RWPE2 (cell line): ENCODE measurements around the gene MYO18B.

ENCODE experiments used
- ATAC-seq: fragments of 200-7000 bp; cut with Tn5 transposase; 3 replicates; pipeline ENCODE4 v1.9.1; 2021; ENCODE audit warnings: low read depth
- DNase-seq: peaks from one replicate; pipeline ENCODE4 v3.0.0-alpha.2; 2020; ENCODE audit warnings: low spot score
- H3K27ac ChIP-seq: fragments of 450-650 bp; 2 replicates; pipeline ENCODE4 v1.5.1; 2017; ENCODE audit warnings: mild to moderate bottlenecking; ENCODE audit not compliant: poor library complexity, severe bottlenecking
- H3K27me3 ChIP-seq: fragments of 250-450 bp; sonication (Bioruptor Pico); 2 replicates; pipeline ENCODE4 v1.5.1; 2021; ENCODE audit warnings: mild to moderate bottlenecking, moderate library complexity; ENCODE audit not compliant: insufficient read depth, poor library complexity, severe bottlenecking
- H3K36me3 ChIP-seq: fragments of 250-450 bp; sonication (Bioruptor Pico); 2 replicates; pipeline ENCODE4 v1.5.1; 2020; ENCODE audit warnings: low read depth, mild to moderate bottlenecking, moderate library complexity
- H3K4me1 ChIP-seq: fragments of 250-450 bp; sonication (Bioruptor Pico); 2 replicates; pipeline ENCODE4 v1.5.1; 2021; ENCODE audit warnings: mild to moderate bottlenecking, moderate library complexity; ENCODE audit not compliant: insufficient read depth, poor library complexity, severe bottlenecking
- H3K4me3 ChIP-seq: fragments of 250-450 bp; sonication (Bioruptor Pico); 2 replicates; pipeline ENCODE4 v1.5.1; 2021; ENCODE audit warnings: mild to moderate bottlenecking, moderate library complexity; ENCODE audit not compliant: severe bottlenecking
- H3K9me3 ChIP-seq: fragments of 250-450 bp; sonication (Bioruptor Pico); 2 replicates; pipeline ENCODE4 v1.5.1; 2021; ENCODE audit warnings: mild to moderate bottlenecking, moderate library complexity; ENCODE audit not compliant: severe bottlenecking
- TF ChIP-seq, protein P1 (sequence below): fragments of 450-650 bp; IDR thresholded peaks from one replicate; pipeline ENCODE4 v1.5.1; 2017; ENCODE audit warnings: mild to moderate bottlenecking, moderate library complexity; ENCODE audit not compliant: poor library complexity, severe bottlenecking

Gene MYO18B

DNA sequence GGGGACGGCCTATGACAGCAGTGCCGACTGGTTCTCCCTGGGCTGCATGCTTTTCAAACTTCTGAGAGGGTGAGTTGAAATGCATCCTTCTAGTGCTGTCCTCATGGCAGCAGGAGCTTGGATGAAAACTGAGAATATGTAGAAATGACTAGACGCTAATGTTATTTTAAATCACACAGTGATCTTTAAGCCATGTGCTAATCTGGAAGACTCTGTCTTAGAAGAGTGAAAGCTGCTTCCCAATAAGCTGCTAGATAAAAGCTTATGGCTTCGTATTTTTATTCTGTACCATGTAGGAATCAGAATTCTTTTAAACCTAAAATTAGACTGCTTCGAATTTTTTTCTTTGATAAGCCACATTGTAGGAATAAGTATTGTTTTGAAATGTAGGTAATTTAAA, 46.8 kb upstream of the MYO18B start:
- DNase-seq, result no peak
- H3K4me3 ChIP-seq, result no peak overlapping the region
- no peak overlapping the region for H3K27ac ChIP-seq
- H3K4me1 ChIP-seq, result no peaks in the 10 kb centered on the region
- TF ChIP-seq, protein P1, sequence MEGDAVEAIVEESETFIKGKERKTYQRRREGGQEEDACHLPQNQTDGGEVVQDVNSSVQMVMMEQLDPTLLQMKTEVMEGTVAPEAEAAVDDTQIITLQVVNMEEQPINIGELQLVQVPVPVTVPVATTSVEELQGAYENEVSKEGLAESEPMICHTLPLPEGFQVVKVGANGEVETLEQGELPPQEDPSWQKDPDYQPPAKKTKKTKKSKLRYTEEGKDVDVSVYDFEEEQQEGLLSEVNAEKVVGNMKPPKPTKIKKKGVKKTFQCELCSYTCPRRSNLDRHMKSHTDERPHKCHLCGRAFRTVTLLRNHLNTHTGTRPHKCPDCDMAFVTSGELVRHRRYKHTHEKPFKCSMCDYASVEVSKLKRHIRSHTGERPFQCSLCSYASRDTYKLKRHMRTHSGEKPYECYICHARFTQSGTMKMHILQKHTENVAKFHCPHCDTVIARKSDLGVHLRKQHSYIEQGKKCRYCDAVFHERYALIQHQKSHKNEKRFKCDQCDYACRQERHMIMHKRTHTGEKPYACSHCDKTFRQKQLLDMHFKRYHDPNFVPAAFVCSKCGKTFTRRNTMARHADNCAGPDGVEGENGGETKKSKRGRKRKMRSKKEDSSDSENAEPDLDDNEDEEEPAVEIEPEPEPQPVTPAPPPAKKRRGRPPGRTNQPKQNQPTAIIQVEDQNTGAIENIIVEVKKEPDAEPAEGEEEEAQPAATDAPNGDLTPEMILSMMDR, result no peak
- no peaks in the 10 kb centered on the region for H3K9me3 ChIP-seq
- H3K27me3 ChIP-seq, result no peaks in the 10 kb centered on the region
- no peaks in the 10 kb centered on the region for H3K36me3 ChIP-seq
- no peak for ATAC-seq

DNA sequence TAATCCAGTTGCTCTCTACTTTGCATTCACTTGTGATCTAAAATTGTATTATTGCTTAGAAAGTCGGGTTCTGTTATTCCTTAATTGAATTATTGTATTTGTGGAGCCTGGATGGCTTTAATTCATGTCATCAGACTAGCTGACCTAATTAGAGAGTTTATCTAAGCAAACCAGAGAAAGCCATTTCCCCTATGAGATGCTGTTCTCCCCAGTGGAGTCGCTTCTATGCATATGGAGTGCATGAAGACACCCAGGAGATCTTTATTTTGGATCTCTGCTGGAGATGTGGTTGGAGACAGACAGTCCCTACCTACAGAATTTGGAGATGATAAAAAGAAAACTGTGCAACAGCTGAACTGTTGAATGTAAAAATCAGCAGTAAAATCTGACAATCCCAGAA, 45.2 kb upstream of the MYO18B start:
- Histone ChIP-seq H3K27ac (no peak overlapping the region), H3K27me3 (no peaks in the 10 kb centered on the region), H3K4me1 (no peaks in the 10 kb centered on the region), H3K4me3 (no peak overlapping the region), H3K36me3 (no peaks in the 10 kb centered on the region), H3K9me3 (no peaks in the 10 kb centered on the region)
- ATAC-seq, result no peak
- no peak for DNase-seq
- TF ChIP-seq, protein P1, result no peak

DNA sequence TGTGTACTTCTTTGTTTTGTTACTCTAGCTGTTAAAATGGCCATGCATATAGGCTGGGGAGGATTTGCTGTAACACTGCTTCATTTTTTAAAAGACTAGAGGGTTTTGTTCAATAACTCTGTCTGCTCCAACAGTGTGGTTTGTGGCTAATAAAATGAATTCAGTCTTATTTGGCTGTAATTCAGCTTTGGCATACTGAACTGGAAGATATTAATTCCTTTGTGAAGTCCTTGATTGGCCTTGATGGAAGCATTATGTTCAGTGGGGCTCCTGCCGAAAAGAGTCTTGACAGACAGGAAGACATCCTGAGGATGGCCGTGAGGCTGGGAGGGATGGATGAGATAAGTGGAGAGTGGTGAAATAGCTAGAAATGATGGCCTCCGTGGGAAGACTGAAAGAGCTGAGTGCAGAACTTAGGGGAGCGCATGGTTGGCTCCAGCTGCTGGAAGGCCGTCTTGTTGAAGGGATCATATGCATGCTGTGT, 44.8 kb upstream of the MYO18B start:
- no peak for ATAC-seq
- H3K4me1 ChIP-seq, result no peaks in the 10 kb centered on the region
- H3K27me3 ChIP-seq, result no peaks in the 10 kb centered on the region
- no peak overlapping the region for H3K27ac ChIP-seq
- H3K36me3 ChIP-seq, result no peaks in the 10 kb centered on the region
- no peaks in the 10 kb centered on the region for H3K9me3 ChIP-seq
- TF ChIP-seq, protein P1, result no peak
- H3K4me3 ChIP-seq, result no peak overlapping the region
- DNase-seq, result no peak

DNA sequence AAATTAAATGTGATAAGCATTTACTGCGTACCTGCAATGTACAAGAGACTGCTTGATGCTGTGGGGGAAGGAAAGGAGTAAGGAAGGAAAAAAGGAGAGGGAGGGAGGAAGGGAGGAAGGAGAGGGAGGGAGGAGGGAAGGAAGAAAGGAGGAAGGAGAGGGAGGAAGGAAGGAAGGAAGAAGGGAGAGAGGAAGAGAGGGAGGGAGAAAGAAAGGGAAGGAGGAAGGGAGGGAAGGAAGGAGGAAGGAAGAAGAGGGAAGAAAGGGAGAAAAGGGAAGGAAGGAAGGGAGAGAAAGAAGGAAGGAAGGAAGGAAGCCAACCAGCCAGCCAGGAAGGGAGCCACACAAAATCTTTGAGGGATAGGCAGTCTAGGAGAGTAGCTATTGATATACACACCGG, 44.0 kb upstream of the MYO18B start:
- no peak overlapping the region for H3K27ac ChIP-seq
- no peaks in the 10 kb centered on the region for H3K27me3 ChIP-seq
- no peaks in the 10 kb centered on the region for H3K4me1 ChIP-seq
- H3K9me3 ChIP-seq, result no peaks in the 10 kb centered on the region
- H3K36me3 ChIP-seq, result no peaks in the 10 kb centered on the region
- DNase-seq (no peak), ATAC-seq (no peak)
- no peak overlapping the region for H3K4me3 ChIP-seq
- TF ChIP-seq, protein P1, result no peak

DNA sequence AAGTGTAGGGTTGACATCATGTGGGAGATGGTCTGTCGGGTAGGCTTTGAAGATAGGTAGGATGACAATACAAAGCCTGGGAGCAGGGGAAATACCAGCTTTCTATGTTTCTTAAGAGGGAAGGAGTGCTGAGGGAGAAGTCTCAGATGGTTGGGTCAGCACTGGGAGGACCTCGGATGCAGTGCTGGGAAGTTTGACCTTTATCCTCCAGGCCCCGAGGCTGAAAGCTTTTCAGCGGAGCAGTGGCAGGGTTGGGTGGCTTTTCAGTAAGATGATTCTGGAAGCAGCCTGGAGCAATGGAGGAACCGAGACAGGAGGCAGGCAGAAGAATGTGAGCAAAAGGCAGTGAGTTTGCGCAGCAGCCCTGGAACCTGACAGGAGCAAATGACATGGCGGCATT, 43.5 kb upstream of the MYO18B start:
- TF ChIP-seq, protein P1, result no peak
- DNase-seq, result no peak
- ATAC-seq, result no peak
- H3K36me3 ChIP-seq, result no peaks in the 10 kb centered on the region
- no peaks in the 10 kb centered on the region for H3K27me3 ChIP-seq
- no peaks in the 10 kb centered on the region for H3K9me3 ChIP-seq
- H3K4me3 ChIP-seq, result no peak overlapping the region
- no peaks in the 10 kb centered on the region for H3K4me1 ChIP-seq
- H3K27ac ChIP-seq, result no peak overlapping the region
